NT2/D1 (cell line): Measurements from ENCODE around the gene SH3RF2.

ENCODE experiments used
- YY1 ChIP-seq: IDR thresholded peaks from 2 replicates; pipeline ENCODE4 v1.6.1; 2011; ENCODE audit not compliant: insufficient read length, insufficient read depth
- ZNF274 ChIP-seq: IDR thresholded peaks from 2 replicates; pipeline ENCODE4 v1.6.1; 2011; ENCODE audit warnings: mild to moderate bottlenecking, low read depth, low read length

- TF ChIP-seq ZNF274 (no peak), YY1 (no peak)
Observed at GRCh38 chr5:145989428-145989827, 53.0 kb downstream of the SH3RF2 start.
